Esophagus muscularis mucosa (tissue), 4 donors: Measurements from ENCODE around the gene MYH7. TPM values are rescaled to one million over a fixed set of nuclear protein-coding genes. Genes with fewer than 3 reads are reported as not detected.
"Not testable (repeated sequence)": the region's sequence is repeated elsewhere in the genome, so short reads cannot be mapped to it uniquely, and the experiment has no call there.

Experiments
- DNase-seq: peaks from one replicate; pipeline ENCODE4 v3.0.0-alpha.2; 2017; ENCODE audit errors: extremely low spot score
- H3K27ac ChIP-seq, 4 donors: fragments of 200-600 bp; sonication (generic); replicated peaks in 1 of 4; 1 replicate in 3 of 4; 2 replicates in 1 of 4; pipeline ENCODE4 v1.5.1; 2016 to 2019; ENCODE audit warnings: mild to moderate bottlenecking in 1 of 4
- H3K27me3 ChIP-seq, 4 donors: fragments of 200-600 bp; sonication (generic); one replicate each; pipeline versions ENCODE4 v1.5.1 to v1.6.0; 2016 to 2019
- H3K36me3 ChIP-seq, 4 donors: fragments of 200-600 bp; sonication (generic); one replicate each; pipeline ENCODE4 v1.5.1; 2016 to 2019
- H3K4me1 ChIP-seq, 4 donors: fragments of 200-600 bp; sonication (generic); one replicate each; pipeline ENCODE4 v1.5.1; 2016 to 2019
- H3K4me3 ChIP-seq, 4 donors: fragments of 200-600 bp; sonication (generic); 1 replicate in 2 of 4; 2 replicates in 2 of 4; pipeline ENCODE4 v1.5.1; 2016 to 2019; ENCODE audit warnings: mild to moderate bottlenecking in 4 of 4, moderate library complexity in 1 of 4
- H3K9me3 ChIP-seq, 4 donors: fragments of 200-600 bp; sonication (generic); 1 replicate in 3 of 4; 2 replicates in 1 of 4; pipeline ENCODE4 v1.5.1; 2016 to 2019
- EP300 ChIP-seq: sonication (generic); formaldehyde crosslinking; IDR thresholded peaks from one replicate; pipeline ENCODE4 v1.6.1; 2017; ENCODE audit warnings: antibody characterized with exemption
- POLR2A ChIP-seq: fragments of 450-650 bp; IDR thresholded peaks from one replicate; pipeline ENCODE4 v1.6.1; 2017; ENCODE audit warnings: antibody characterized with exemption, moderate library complexity, mild to moderate bottlenecking, low read depth
- POLR2AphosphoS5 ChIP-seq, 2 donors: sonication (generic); formaldehyde crosslinking; IDR thresholded peaks; one replicate each; pipeline ENCODE4 v1.6.1; 2017; ENCODE audit warnings: antibody characterized with exemption in 2 of 2
- whole genome bisulfite sequencing: methylation state at CpG from one replicate; pipeline ENCODE4 v1.1.5; 2018; 5-methylcytosine and 5-hydroxymethylcytosine counted together
- intact Hi-C: fragments of 100-400 bp; cut with DNase I; formaldehyde crosslinking; loops from one replicate; pipeline ENCODE4 v1.15.1; 2023
- total RNA-seq, 4 donors: library from RNA; depleted of rRNA; stranded (reverse); fragments of >200 nt; gene quantifications; one replicate each; pipeline versions ENCODE4 v1.1.0 to v1.2.1, GENCODE V29; 2016
- TF ChIP-seq, protein P1 (sequence below), 3 experiments: fragments of 200-600 bp in 2 of 3; fragments of 450-650 bp in 1 of 3; sonication (generic) in 2 of 3; IDR thresholded peaks; one replicate each; pipeline ENCODE4 v1.5.1; 2017 to 2019; ENCODE audit warnings: antibody characterized with exemption in 3 of 3, mild to moderate bottlenecking in 2 of 3, moderate library complexity in 1 of 3

MYH7 gene
- total RNA-seq, 4 donors from 2014 or later = 0.11 to 0.26 TPM; not detected in 2

DNA sequence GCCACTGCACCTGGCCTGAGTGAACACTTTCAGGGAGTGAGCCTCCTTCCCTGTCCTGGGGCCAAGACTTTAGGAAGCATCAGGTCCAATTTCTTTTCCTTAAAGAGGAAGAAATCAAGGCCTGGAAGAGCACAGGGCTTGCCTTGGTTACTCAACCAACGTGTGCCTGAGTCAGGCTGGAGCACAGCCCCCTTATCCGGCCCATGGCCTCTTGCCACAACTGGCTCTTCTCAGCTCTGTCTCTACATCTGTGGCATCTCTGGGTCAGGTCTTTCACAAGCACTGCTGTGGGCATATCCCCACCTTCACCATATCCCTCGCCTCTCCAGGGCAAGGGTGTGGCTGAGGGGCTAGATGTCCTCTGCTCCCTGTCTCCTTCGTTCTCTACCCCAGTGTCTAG, 34.2 kb downstream of the MYH7 start:
- Histone ChIP-seq H3K4me3 (no peak overlapping the region), H3K4me1 (no peaks in the 10 kb centered on the region), H3K9me3 (no peaks in the 10 kb centered on the region), H3K27ac (no peak overlapping the region), H3K27me3 (peaks cover 0 to 12% (median 0%) of the 10 kb centered on the region in 4 donors), H3K36me3 (peaks cover 0 to 90% (median 0%) of the 10 kb centered on the region in 4 donors)
- TF ChIP-seq POLR2A (no peak), EP300 (no peak), POLR2AphosphoS5 (IDR thresholded peaks at IDR 0.05) (no peak)
- TF ChIP-seq, protein P1, sequence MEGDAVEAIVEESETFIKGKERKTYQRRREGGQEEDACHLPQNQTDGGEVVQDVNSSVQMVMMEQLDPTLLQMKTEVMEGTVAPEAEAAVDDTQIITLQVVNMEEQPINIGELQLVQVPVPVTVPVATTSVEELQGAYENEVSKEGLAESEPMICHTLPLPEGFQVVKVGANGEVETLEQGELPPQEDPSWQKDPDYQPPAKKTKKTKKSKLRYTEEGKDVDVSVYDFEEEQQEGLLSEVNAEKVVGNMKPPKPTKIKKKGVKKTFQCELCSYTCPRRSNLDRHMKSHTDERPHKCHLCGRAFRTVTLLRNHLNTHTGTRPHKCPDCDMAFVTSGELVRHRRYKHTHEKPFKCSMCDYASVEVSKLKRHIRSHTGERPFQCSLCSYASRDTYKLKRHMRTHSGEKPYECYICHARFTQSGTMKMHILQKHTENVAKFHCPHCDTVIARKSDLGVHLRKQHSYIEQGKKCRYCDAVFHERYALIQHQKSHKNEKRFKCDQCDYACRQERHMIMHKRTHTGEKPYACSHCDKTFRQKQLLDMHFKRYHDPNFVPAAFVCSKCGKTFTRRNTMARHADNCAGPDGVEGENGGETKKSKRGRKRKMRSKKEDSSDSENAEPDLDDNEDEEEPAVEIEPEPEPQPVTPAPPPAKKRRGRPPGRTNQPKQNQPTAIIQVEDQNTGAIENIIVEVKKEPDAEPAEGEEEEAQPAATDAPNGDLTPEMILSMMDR (IDR thresholded peaks at IDR 0.05) = no peak
- intact Hi-C loops = no loop called here
- no peak for DNase-seq
- 85% methylated on average over 3 of the region's 4 CpGs for WGBS

DNA sequence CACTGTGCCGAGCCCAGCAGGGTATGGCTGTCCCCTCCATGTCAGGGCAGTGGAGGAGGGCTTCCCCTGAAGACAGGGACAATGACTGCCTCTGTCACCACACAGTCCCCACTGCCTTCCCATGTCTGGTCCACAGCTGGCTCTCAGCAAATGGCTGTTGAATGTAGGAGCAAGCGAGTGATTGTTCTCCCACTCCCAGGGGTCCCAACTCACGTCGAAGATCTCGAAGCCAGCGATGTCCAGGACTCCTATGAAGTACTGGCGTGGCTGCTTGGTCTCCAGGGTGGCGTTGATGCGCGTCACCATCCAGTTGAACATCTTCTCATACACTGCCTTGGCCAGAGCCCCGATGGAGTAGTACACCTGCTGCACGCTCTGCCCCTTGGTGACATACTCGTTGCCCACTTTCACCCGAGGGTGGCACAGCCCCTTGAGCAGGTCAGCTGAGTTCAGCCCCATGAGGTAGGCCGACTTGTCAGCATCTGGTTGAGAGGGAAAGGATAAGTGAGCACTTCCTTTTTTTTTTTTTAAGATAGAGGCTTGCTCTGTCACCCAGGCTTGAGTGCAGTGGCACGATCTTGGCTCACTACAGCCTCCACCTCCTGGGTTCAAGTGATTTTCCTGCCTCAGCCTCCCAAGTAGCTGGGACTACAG, 34.8 kb downstream of the MYH7 start:
- H3K9me3 ChIP-seq, H3K4me3 ChIP-seq, H3K4me1 ChIP-seq, DNase-seq, intact Hi-C loops, H3K27ac ChIP-seq: not testable (repeated sequence)
- Histone ChIP-seq H3K27me3 (peaks cover 0 to 12% (median 0%) of the 10 kb centered on the region in 4 donors), H3K36me3 (peaks cover 0 to 90% (median 0%) of the 10 kb centered on the region in 4 donors)
- 82% methylated on average over 16 of the region's 16 CpGs for WGBS

DNA sequence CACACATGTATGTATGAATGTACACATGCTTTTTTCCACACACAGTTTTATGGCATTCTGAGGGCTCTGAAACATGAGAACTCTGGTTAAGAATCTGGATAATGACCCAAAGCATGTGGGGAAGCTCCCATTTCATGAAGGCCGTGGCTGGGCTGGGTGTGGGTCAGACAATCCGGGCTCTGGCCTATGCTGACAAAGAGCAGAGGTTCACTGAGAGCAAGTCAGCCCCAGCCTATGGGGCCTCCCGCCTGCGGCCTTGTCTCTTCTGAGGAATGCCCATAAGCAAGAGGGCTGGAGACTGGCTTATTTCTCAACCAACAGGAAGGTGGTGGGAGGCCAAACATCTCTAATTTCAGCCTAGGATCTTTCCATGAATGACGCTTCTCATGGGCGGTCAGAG, 35.9 kb downstream of the MYH7 start:
- H3K27ac ChIP-seq = no peak overlapping the region
- WGBS = 86% methylated on average over 6 of the region's 6 CpGs
- no peak for TF ChIP-seq EP300
- TF ChIP-seq POLR2A = no peak
- TF ChIP-seq, protein P1 (IDR thresholded peaks at IDR 0.05) = no peak
- no peak for TF ChIP-seq POLR2AphosphoS5 (IDR thresholded peaks at IDR 0.05)
- intact Hi-C loops = no loop called here
- no peaks in the 10 kb centered on the region for H3K9me3 ChIP-seq
- DNase-seq = no peak
- peaks cover 0 to 88% (median 0%) of the 10 kb centered on the region in 4 donors for H3K36me3 ChIP-seq
- H3K4me3 ChIP-seq = no peak overlapping the region
- peaks cover 0 to 8% (median 0%) of the 10 kb centered on the region in 4 donors for H3K27me3 ChIP-seq
- no peaks in the 10 kb centered on the region for H3K4me1 ChIP-seq

DNA sequence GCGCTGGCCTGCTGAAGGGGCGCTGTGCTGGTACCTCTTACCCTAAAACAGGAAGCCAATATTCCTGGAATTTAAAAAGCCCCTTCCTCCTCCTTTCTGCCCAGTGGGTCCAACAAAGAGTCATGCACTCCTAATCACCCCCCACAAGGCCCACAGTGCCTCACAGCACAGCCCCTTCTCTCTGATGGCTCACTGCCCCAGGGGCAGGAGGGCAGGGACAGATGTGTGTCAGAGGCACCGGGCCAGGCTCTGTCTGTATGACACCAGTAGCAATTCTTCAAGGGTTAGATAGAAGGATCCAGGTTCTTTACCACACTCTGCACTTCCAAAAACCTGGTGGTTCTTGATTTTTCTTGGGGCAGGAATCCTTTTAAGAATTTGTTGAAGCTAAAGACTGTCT, 36.3 kb downstream of the MYH7 start:
- Histone ChIP-seq H3K27me3 (peaks cover 0 to 8% (median 0%) of the 10 kb centered on the region in 4 donors), H3K27ac (no peak overlapping the region), H3K4me1 (no peaks in the 10 kb centered on the region), H3K36me3 (peaks cover 0 to 86% (median 0%) of the 10 kb centered on the region in 4 donors), H3K4me3 (no peak overlapping the region), H3K9me3 (no peaks in the 10 kb centered on the region)
- intact Hi-C loops = no loop called here
- no peak for DNase-seq
- TF ChIP-seq POLR2AphosphoS5 (IDR thresholded peaks at IDR 0.05) (no peak), POLR2A (no peak), EP300 (no peak)
- TF ChIP-seq, protein P1 (IDR thresholded peaks at IDR 0.05) = no peak
- 100% methylated on average over 3 of the region's 3 CpGs for WGBS

DNA sequence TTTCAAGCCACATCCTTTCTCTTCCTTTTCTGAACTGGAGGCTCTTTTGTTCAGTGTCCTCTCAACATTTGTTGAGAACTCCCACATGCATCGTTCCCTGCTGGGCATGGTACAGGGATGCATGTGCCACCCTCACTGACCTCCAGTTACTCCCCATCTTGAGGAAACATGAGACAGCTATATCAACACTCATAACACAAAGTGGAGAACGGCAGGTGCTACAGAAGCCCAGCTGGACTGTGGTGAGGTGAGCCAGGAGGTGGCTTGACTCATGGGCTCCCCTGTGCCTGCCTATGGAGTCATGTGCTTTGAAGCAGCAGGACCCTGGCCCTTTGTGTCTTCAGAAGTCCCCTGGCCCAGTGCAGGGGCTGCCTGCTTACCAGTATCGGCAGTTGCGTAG, 37.1 kb downstream of the MYH7 start:
- H3K4me3 ChIP-seq = no peak overlapping the region
- no peaks in the 10 kb centered on the region for H3K4me1 ChIP-seq
- H3K36me3 ChIP-seq = peaks cover 0 to 86% (median 0%) of the 10 kb centered on the region in 4 donors
- peaks cover 0 to 8% (median 0%) of the 10 kb centered on the region in 4 donors for H3K27me3 ChIP-seq
- H3K9me3 ChIP-seq = no peaks in the 10 kb centered on the region
- no peak overlapping the region for H3K27ac ChIP-seq
- DNase-seq = no peak
- WGBS = 79% methylated on average over 4 of the region's 4 CpGs
- no peak for TF ChIP-seq POLR2AphosphoS5 (IDR thresholded peaks at IDR 0.05)
- TF ChIP-seq EP300 = no peak
- TF ChIP-seq POLR2A = no peak
- TF ChIP-seq, protein P1 (IDR thresholded peaks at IDR 0.05) = no peak
- intact Hi-C loops = no loop called here
